ENCODE data around the gene HCLS1.

- no peak for TF ChIP-seq POLR2AphosphoS5 (IDR thresholded peaks at IDR 0.05; ENCODE audit: low read depth, low read length)
- no peak for TF ChIP-seq TAF1 (IDR thresholded peaks at IDR 0.05; ENCODE audit: borderline replicate concordance, insufficient read depth, low read length)
- TF ChIP-seq REST (IDR thresholded peaks at IDR 0.05; ENCODE audit: insufficient read depth in 1 of 2, low read depth in 2 of 2, low read length in 2 of 2) = no peak
- TF ChIP-seq SIN3A (IDR thresholded peaks at IDR 0.05; ENCODE audit: borderline replicate concordance, insufficient read depth, low read length) = no peak
- no peak for TF ChIP-seq FOXP2 (optimal IDR thresholded peaks at IDR 0.05; ENCODE audit: borderline replicate concordance, extremely low read depth, extremely low read length, insufficient read depth)
These were observed 36.4 kb downstream of the HCLS1 start for GRCh38 chr3:121624147-121624899.
